Measurements from ENCODE around the gene CCL4L2.
A peak's percentile ranks its signal among the peaks of the same experiment; 100 is the strongest.
"Not testable (repeated sequence)": the region's sequence is repeated elsewhere in the genome, so short reads cannot be mapped to it uniquely, and the experiment has no call there.

CCL4L2 gene

DNA sequence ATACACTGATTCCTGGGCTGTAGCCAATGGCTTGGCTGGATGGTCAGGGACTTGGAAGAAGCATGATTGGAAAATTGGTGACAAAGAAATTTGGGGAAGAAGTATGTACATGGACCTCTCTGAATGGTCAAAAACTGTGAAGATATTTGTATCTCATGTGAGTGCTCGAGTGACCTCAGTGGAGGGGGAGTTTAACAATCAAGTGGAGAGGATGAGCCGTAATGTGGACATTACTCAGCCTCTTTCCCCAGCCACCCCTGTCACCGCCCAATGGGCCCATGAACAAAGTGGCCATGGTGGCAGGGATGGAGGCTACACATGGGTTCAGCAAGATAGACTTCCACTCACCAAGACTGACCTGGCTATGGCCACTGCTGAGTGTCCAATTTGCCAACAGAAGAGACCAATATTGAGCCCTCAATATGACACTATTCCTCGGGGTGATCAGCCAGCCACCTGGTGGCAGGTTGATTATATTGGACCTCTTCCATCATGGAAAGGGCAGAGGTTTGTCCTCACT lies 10.8 kb downstream of the CCL4L2 start:
- peak; percentile 39 for DNase-seq (ENCODE audit: low spot score)

DNA sequence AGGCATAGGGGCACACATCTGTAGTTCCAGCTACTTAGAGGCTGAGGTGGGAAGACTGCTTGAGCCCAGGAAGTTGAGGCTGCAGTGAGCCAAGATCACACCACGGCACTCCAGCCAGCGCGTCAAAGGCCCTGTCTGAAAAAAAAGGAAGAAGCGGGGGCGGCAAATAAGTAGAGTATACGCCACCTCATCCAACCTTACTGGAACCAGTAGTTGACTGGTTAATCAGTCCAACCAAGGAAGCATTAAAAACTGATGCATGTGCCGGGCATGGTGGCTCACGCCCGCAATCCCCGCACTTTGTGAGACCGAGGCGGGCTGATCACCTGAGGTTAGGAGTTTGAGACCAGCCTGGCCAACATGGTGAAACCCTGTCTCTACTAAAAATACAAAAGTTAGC lies 12.1 kb downstream of the CCL4L2 start:
- DNase-seq (ENCODE audit: low spot score) = not testable (repeated sequence)

DNA sequence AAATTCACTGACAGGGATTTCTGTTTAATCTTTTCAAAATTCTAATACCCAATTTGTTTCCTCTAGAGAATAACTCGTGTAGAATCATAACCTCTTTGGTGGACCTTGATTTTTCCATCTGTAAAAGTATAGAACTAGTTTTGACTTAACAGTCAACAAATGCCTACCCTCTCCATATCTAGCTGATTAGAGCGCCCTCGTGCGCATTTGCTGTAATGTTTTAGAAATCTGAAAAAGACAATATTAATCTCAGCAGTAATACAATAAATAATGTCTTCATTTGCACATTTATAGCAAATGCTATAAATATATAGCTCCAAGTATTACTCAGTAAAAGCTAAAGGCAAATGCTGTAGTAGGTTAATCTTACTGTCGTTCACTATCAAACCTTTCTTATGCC lies 18.8 kb downstream of the CCL4L2 start:
- not testable (repeated sequence) for DNase-seq (ENCODE audit: low spot score)

DNA sequence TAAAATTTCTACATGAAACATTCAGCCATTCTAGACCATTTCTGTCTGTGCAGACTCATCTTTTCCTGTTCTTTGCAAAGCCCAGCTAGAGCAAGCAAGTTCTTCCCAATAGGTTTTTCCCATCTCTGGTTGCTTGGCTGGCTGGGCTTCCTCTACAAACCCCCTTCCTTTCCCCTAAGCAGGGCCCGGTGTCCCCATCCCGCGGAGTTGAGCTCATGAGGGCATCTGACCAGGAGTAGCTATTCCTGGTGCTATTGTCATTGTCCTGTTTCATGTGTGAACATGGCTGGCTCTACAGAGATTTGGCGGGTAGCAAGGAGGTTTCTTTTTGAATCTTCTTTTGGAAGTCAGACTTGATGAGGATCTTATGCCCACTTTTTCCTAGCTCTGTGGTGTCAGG lies 31.2 kb downstream of the CCL4L2 start:
- not testable (repeated sequence) for DNase-seq (ENCODE audit: low spot score)

All from ecto neural progenitor cell (in vitro differentiated cells).